H1 (cell line): Measurements from ENCODE around the gene LYRM4. TPM values are rescaled to one million over a fixed set of nuclear protein-coding genes. Genes with fewer than 3 reads are reported as not detected.

Experiments
- FOSL1 ChIP-seq: IDR thresholded peaks from 2 replicates; pipeline ENCODE4 v1.6.1; 2011; ENCODE audit warnings: mild to moderate bottlenecking, low read depth, low read length, moderate library complexity; ENCODE audit not compliant: insufficient read depth
- JUND ChIP-seq: IDR thresholded peaks from 2 replicates; pipeline ENCODE4 v1.6.1; 2011; ENCODE audit warnings: mild to moderate bottlenecking, improper control_type of control experiment, low read length
- MAFK ChIP-seq: IDR thresholded peaks from 2 replicates; pipeline ENCODE4 v1.6.1; 2012; ENCODE audit warnings: low read depth, mild to moderate bottlenecking, improper control_type of control experiment, low read length
- NANOG ChIP-seq: IDR thresholded peaks from 2 replicates; pipeline ENCODE4 v1.6.1; 2011; ENCODE audit warnings: low read length, low read depth, mild to moderate bottlenecking, inconsistent platforms; ENCODE audit not compliant: insufficient read depth, poor library complexity, severe bottlenecking
- POLR2A ChIP-seq, 2 experiments: IDR thresholded peaks; 1 replicate in 1 of 2; 2 replicates in 1 of 2; pipeline ENCODE4 v1.6.1; 2011; ENCODE audit warnings: low read depth in 2 of 2, low read length in 2 of 2, mild to moderate bottlenecking in 2 of 2; ENCODE audit errors: control extremely low read depth in 1 of 2
- POU5F1 ChIP-seq: IDR thresholded peaks from 2 replicates; pipeline ENCODE4 v1.6.1; 2011; ENCODE audit warnings: low read depth, mild to moderate bottlenecking, low read length, moderate library complexity
- RBBP5 ChIP-seq: IDR thresholded peaks from 2 replicates; pipeline ENCODE4 v1.7.1; 2012; ENCODE audit warnings: low read depth, mild to moderate bottlenecking, inconsistent platforms, low read length, moderate library complexity, borderline replicate concordance
- RFX5 ChIP-seq: IDR thresholded peaks from 2 replicates; pipeline ENCODE4 v1.6.1; 2011; ENCODE audit warnings: low read depth, low read length, improper control_type of control experiment, borderline replicate concordance
- SIX5 ChIP-seq: IDR thresholded peaks from 2 replicates; pipeline ENCODE4 v1.6.1; 2011; ENCODE audit warnings: mild to moderate bottlenecking, low read depth, low read length
- TBP ChIP-seq: IDR thresholded peaks from 2 replicates; pipeline ENCODE4 v1.6.1; 2011; ENCODE audit warnings: low read depth, low read length, improper control_type of control experiment
- TCF12 ChIP-seq: IDR thresholded peaks from 2 replicates; pipeline ENCODE4 v1.6.1; 2011; ENCODE audit warnings: low read depth, mild to moderate bottlenecking, low read length
- polyA plus RNA-seq, 7 experiments: library from polyadenylated mRNA; depleted of rRNA in 3 of 7; stranded (reverse) in 5 of 7; unstranded in 2 of 7; fragments of >200 nt in 5 of 7; fragments of 200-250 nt in 2 of 7; gene quantifications; 1 replicate in 5 of 7; 2 replicates in 1 of 7; 4 replicates in 1 of 7; pipeline versions ENCODE4 v1.2.1 to v1.2.3, GENCODE V29; 2011 to 2013; ENCODE audit warnings: missing spikeins in 2 of 7, mixed read lengths in 2 of 7
- total RNA-seq: library from RNA; stranded (reverse); fragmentation: NEBNext Ultra II Directional; extraction: Animal tissue kit (Norgen Biotek cat#: 25700); gene quantifications from 2 replicates; pipeline ENCODE4 v1.2.1, GENCODE V29; 2021

LYRM4 gene
- total and polyA plus RNA-seq, 2 of the 8 experiments (the other 6 are each of a cell fraction or from before 2014, with no cell fraction given) = 56.6 to 62.8 TPM

DNA sequence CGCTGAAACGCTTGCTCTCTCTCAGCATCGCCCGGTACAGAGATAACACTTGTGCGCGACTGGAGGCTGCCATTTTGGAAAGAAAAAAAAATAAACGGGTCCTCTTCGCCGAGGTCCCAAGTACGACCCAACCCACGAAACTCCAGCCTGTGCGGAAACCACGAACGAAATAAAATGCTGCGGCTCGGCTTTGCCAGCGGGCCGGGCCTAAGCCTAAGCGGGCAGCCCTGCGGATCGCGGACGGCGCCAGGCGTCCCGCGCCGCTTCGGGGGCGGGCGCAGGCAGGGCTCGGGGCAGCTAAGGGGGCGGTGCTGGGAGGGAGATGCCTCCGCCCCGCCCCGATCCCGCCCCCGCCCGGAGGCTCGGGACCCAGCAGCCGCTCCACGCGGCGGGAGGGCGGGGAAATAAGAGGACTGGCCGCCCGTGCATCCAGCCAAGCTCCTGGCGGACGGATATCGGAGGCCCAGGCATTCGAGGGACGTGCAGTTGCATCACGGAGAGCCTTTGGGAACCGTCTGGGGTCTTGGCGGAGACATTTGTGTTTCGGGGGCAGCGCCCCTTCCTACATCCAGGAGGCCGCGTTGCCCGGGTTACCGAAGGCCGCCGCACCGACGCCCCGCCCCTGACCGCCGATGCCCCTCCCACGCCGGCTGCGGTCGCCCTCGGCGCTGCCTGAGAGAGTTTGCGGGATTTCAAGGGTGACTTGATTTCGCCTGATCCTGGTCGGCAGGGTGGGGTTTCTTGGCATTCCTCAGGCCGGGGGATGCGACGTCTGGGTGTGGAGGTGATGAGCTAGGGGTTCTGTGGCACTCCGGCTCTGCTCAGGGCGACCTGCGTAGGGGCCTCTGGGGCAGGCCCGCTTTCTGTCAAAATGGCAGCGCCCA lies at the start of gene LYRM4, which contains the start of gene FARS2 (continued):
- TF ChIP-seq TCF12 (no peak), POU5F1 (no peak), RFX5 (no peak), RBBP5 (peak; percentile 24; the same call in 1 of the 2 replicates), TBP (peak; percentile 75; the same call in 1 of the 2 replicates), NANOG (no peak), SIX5 (no peak; the same call in 1 of the 2 replicates), POLR2A (IDR thresholded peaks at IDR 0.05; ENCODE audit: control extremely low read depth in 1 of 2, low read depth in 2 of 2, low read length in 2 of 2) (peak; percentile 34 to 62), MAFK (no peak), JUND (no peak), FOSL1 (no peak)
